OCI-LY7 (cell line): Measurements from ENCODE around the gene RCSD1. TPM values are rescaled to one million over a fixed set of nuclear protein-coding genes. Genes with fewer than 3 reads are reported as not detected.
"Not testable (repeated sequence)": the region's sequence is repeated elsewhere in the genome, so short reads cannot be mapped to it uniquely, and the experiment has no call there.

ENCODE experiments used
- BruUV-seq: library from RNA; stranded (reverse); fragments of 400-500 nt; replicated peaks from 2 replicates; lab custom pipeline; 2021; lab: Mats Ljungman, UMichigan
- CTCF ChIA-PET: fragments of 300-600 bp; sonication (Branson Sonifier 250); formaldehyde crosslinking; loops from one replicate; lab custom pipeline; 2022; ENCODE audit warnings: antibody characterized with exemption; ENCODE audit not compliant: unreplicated experiment; lab: Charles Lee
- POLR2A ChIA-PET: fragments of 300-600 bp; sonication (Branson Sonifier 250); formaldehyde crosslinking; loops from one replicate; lab custom pipeline; 2022; ENCODE audit warnings: antibody characterized with exemption; lab: Charles Lee
- DNase-seq: peaks from one replicate; pipeline ENCODE4 v3.0.0-alpha.2; 2015; ENCODE audit warnings: low spot score
- H2AFZ ChIP-seq: fragments of 200-600 bp; sonication (generic), shearing (Covaris generic); 2 replicates; pipeline ENCODE4 v1.6.1; 2014; ENCODE audit warnings: mild to moderate bottlenecking, antibody characterized with exemption, low read length, moderate library complexity
- H3K27ac ChIP-seq: fragments of 200-600 bp; sonication (generic); 2 replicates; pipeline ENCODE4 v1.5.1; 2014; ENCODE audit warnings: mixed run types, low read depth, mild to moderate bottlenecking, moderate library complexity, low read length, inconsistent platforms; ENCODE audit not compliant: poor library complexity, severe bottlenecking
- H3K36me3 ChIP-seq: fragments of 200-600 bp; sonication (generic); 2 replicates; pipeline ENCODE4 v1.6.1; 2014; ENCODE audit warnings: mild to moderate bottlenecking, antibody characterized with exemption, low read length, moderate library complexity, mixed read lengths; ENCODE audit not compliant: insufficient read depth
- H3K4me1 ChIP-seq: fragments of 200-600 bp; sonication (generic); 2 replicates; pipeline ENCODE4 v1.5.1; 2014; ENCODE audit warnings: mild to moderate bottlenecking, low read length; ENCODE audit not compliant: insufficient read depth, poor library complexity, severe bottlenecking
- H3K4me2 ChIP-seq: fragments of 200-600 bp; sonication (generic); 2 replicates; pipeline ENCODE4 v1.6.1; 2014; ENCODE audit warnings: mild to moderate bottlenecking, low read length
- H3K4me3 ChIP-seq: fragments of 200-600 bp; sonication (generic); 2 replicates; pipeline ENCODE4 v1.5.1; 2014; ENCODE audit warnings: mild to moderate bottlenecking, low read depth, low read length; ENCODE audit not compliant: poor library complexity, severe bottlenecking
- H3K79me2 ChIP-seq: fragments of 200-600 bp; sonication (generic); 2 replicates; pipeline ENCODE4 v1.6.1; 2016; ENCODE audit warnings: low read depth, mild to moderate bottlenecking, low read length, moderate library complexity, mixed read lengths; ENCODE audit not compliant: insufficient read depth
- H3K9me2 ChIP-seq: fragments of 200-600 bp; sonication (generic); 2 replicates; pipeline ENCODE4 v1.6.1; 2016; ENCODE audit warnings: mild to moderate bottlenecking, low read length, mixed read lengths; ENCODE audit not compliant: insufficient read depth
- H3K9me3 ChIP-seq: fragments of 200-600 bp; sonication (generic); 2 replicates; pipeline ENCODE4 v1.6.1; 2014; ENCODE audit warnings: mild to moderate bottlenecking, mixed run types, low read length, mixed read lengths
- H4K20me1 ChIP-seq: fragments of 200-600 bp; sonication (generic); 2 replicates; pipeline ENCODE4 v1.6.1; 2014; ENCODE audit warnings: mild to moderate bottlenecking, antibody characterized with exemption, low read length, moderate library complexity, mixed read lengths; ENCODE audit not compliant: insufficient read depth
- EZH2phosphoT487 ChIP-seq: fragments of 200-600 bp; sonication (generic); IDR thresholded peaks from 2 replicates; pipeline ENCODE4 v1.6.1; 2018; ENCODE audit warnings: low read depth, borderline replicate concordance, mild to moderate bottlenecking, mixed run types, antibody characterized with exemption, low read length, moderate library complexity, mixed read lengths
- intact Hi-C: fragments of 100-400 bp; cut with micrococcal nuclease; formaldehyde crosslinking; loops from one replicate; pipeline ENCODE4 v1.10.0; 2022; ENCODE audit not compliant: unreplicated experiment
- total RNA-seq, 2 experiments: library from RNA; depleted of rRNA in 1 of 2; stranded (reverse); fragments of >200 nt in 1 of 2; shearing (Covaris generic) in 1 of 2; gene quantifications; 2 replicates each; pipeline ENCODE4 v1.2.3, GENCODE V29; 2014 to 2022
- TF ChIP-seq, protein P1 (sequence below): fragments of 200-600 bp; sonication (generic); conservative IDR thresholded peaks from 2 replicates; pipeline ENCODE4 v1.5.1; 2014; ENCODE audit warnings: mild to moderate bottlenecking, antibody characterized with exemption, low read length, moderate library complexity, mixed read lengths

Gene RCSD1
- total RNA-seq, 2 experiments from 2014 or later, result 161 to 164 TPM

DNA sequence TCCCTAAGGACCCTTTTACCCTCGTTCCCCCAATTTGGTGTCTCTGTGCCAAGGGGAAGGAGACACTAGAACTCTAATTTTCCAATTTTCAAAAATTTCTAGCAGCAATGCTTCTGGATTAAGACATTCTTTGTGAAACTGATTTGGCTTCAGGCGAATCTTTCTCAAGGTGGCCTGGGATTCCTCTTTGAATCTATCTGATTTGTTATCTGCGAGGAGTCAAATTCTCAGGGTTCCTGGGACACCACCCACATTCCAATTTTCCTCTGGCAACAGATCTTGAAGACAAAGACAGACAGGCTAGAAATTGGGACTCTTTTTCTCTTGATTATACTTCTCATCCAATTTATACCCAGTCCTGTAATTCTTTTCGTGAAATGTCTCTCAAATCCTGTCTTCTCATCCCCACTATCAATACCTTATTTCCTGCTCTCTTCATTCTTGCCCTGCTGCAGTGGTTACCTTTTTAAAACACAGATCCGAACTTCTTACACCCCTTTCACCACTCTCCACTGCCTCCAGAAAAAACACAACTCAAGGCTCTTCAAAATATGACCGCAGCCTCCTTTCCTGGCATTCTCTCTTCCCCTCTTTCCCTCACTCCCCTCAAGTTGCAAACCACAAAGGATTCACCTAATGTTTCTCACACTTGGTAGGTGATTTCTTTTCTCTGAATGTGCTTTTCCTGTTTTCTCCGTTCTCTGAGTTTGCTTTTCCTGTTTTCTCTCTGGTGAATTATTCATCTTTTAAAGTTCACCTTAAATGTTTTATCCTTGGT, 89.1 kb downstream of the RCSD1 start:
- Histone ChIP-seq H3K9me3 (no peaks in the 10 kb centered on the region), H3K4me2 (peak overlapping the region; percentile 93)

DNA sequence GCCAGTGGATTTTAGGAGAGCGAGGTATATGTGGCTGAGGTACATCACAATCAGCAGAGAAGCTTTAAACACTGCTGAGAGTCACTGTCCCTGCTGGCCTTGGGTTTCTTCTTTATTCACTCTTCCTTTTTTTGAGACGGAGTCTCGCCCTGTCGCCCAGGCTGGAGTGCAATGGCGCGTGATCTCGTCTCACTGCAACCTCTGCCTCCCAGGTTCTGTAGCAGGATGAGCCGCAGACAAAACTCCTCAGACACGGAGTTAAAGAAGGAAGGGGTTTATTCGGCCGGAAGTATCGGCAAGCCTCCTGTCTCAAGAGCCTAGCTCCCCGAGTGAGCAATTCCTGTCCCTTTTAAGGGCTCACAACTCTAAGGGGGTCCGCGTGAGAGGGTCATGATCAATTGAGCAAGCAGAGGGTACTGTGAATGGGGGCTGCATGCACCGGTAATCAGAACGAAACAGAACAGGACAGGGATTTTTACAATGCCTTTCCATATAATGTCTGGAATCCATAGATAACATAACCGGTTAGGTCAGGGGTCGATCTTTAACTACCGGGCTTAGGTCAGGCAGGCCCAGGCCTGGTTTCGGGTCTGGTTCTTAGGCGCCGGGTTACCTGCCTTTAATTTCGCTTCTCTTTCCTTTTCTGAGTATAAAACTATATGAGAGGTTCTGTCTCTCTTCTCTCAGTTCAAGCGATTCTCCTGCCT, 89.8 kb downstream of the RCSD1 start:
- peak overlapping the region; percentile 95 for H2AFZ ChIP-seq
- peaks cover 20% of the 10 kb centered on the region; the same call in 1 of the 2 replicates for H4K20me1 ChIP-seq
- H3K36me3 ChIP-seq, H3K9me2 ChIP-seq, H3K9me3 ChIP-seq, CTCF ChIA-PET, BruUV-seq: not testable (repeated sequence)
- H3K27ac ChIP-seq, result peak overlapping the region; percentile 78
- H3K79me2 ChIP-seq, result peaks cover 28% of the 10 kb centered on the region; the same call in 1 of the 2 replicates
- POLR2A ChIA-PET, result interaction anchor here (1.0 to 1.6 kb wide), 2 partner anchors 29 to 93 kb away, joined by 3 to 4 read pairs; no protein-coding TSS in a partner anchor
- peak overlapping the region; percentile 93 for H3K4me2 ChIP-seq
- H3K4me3 ChIP-seq, result peak overlapping the region; percentile 56
- peaks cover 67% of the 10 kb centered on the region for H3K4me1 ChIP-seq
- intact Hi-C loops, result loop anchor here (5.0 kb wide), 2 partner anchors 362 to 393 kb away; no protein-coding TSS in a partner anchor
- DNase-seq, result peak; percentile 63

More for the DNA sequence above, 89.1 kb downstream of the RCSD1 start:
- intact Hi-C loops, result loop anchor here (5.0 kb wide), 2 partner anchors 363 to 392 kb away; no protein-coding TSS in a partner anchor
- ChIA-PET CTCF (no interaction called here), POLR2A (interaction anchor here (0.5 to 0.6 kb wide), 2 partner anchors 176 to 180 kb away, joined by 3 read pairs; no protein-coding TSS in a partner anchor)
- no peak for DNase-seq
- H3K36me3 ChIP-seq, result no peaks in the 10 kb centered on the region
- peaks cover 21% of the 10 kb centered on the region; the same call in 1 of the 2 replicates for H3K79me2 ChIP-seq
- H3K4me1 ChIP-seq, result peaks cover 61% of the 10 kb centered on the region
- peak overlapping the region; percentile 56 for H3K4me3 ChIP-seq
- TF ChIP-seq, protein P1, sequence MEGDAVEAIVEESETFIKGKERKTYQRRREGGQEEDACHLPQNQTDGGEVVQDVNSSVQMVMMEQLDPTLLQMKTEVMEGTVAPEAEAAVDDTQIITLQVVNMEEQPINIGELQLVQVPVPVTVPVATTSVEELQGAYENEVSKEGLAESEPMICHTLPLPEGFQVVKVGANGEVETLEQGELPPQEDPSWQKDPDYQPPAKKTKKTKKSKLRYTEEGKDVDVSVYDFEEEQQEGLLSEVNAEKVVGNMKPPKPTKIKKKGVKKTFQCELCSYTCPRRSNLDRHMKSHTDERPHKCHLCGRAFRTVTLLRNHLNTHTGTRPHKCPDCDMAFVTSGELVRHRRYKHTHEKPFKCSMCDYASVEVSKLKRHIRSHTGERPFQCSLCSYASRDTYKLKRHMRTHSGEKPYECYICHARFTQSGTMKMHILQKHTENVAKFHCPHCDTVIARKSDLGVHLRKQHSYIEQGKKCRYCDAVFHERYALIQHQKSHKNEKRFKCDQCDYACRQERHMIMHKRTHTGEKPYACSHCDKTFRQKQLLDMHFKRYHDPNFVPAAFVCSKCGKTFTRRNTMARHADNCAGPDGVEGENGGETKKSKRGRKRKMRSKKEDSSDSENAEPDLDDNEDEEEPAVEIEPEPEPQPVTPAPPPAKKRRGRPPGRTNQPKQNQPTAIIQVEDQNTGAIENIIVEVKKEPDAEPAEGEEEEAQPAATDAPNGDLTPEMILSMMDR, result no peak
- no peak for TF ChIP-seq EZH2phosphoT487
- no peaks in the 10 kb centered on the region for H3K9me2 ChIP-seq
- BruUV-seq, result no TSS peak
- peak overlapping the region; percentile 78 for H3K27ac ChIP-seq
- peaks cover 13% of the 10 kb centered on the region; the same call in 1 of the 2 replicates for H4K20me1 ChIP-seq
- peak overlapping the region; percentile 95 for H2AFZ ChIP-seq

DNA sequence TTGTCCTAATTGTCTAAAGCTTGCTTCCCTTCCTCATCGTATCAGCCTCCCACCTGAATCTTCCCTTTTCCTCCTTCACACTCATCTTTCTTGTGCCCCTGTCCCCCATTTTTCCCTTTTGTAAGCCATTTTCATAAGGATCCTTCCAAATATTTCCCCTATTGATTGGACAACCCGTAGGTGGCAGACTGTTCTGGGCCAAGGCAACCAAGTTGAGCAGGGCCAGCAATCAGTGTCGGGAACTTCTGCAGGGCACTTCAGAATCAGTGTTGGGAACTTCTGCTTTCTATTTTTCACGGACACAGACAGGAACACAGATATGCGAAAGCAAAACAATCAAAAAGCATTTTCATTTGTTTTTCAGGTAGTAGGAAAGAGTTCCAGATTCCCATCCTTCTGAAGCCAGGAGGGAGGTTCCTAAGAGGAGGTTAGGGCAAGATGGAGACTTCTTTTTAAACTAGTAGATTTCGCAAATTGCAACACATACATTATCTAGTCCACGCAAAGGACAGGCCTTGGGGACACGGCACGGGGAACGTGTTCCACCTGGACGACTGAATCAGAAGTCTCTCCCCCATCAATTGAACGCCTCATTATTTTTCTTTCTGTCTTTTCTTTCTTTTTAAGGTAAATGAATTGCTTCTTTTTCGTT, 91.1 kb downstream of the RCSD1 start:
- TF ChIP-seq, protein P1, result peak; percentile 76
- no peak for TF ChIP-seq EZH2phosphoT487
- DNase-seq, result peak; percentile 61
- peaks cover 73% of the 10 kb centered on the region for H3K4me1 ChIP-seq
- H4K20me1 ChIP-seq, result peaks cover 22% of the 10 kb centered on the region; the same call in 1 of the 2 replicates
- peak overlapping the region; percentile 87 for H2AFZ ChIP-seq
- TSS peak; percentile 95 for BruUV-seq
- POLR2A ChIA-PET, result interaction anchor here (0.6 to 1.7 kb wide), 7 partner anchors 11 to 659 kb away, joined by 3 to 6 read pairs (median 4); no protein-coding TSS in a partner anchor
- H3K36me3 ChIP-seq, result peaks cover 7% of the 10 kb centered on the region; the same call in 1 of the 2 replicates
- CTCF ChIA-PET, result no interaction called here
- H3K4me3 ChIP-seq, result peak overlapping the region; percentile 94
- H3K9me2 ChIP-seq, result no peaks in the 10 kb centered on the region
- H3K27ac ChIP-seq, result peak overlapping the region; percentile 78
- intact Hi-C loops, result loop anchor here (1.0 kb wide), 1 partner anchor 82 kb away; no protein-coding TSS in a partner anchor
- peak overlapping the region; percentile 93 for H3K4me2 ChIP-seq
- no peaks in the 10 kb centered on the region for H3K9me3 ChIP-seq
- H3K79me2 ChIP-seq, result peaks cover 33% of the 10 kb centered on the region; the same call in 1 of the 2 replicates
